H1 (cell line): ENCODE results near the gene TRIM27. TPM values are rescaled to one million over a fixed set of nuclear protein-coding genes. Genes with fewer than 3 reads are reported as not detected.

Experiments
- CTCF ChIA-PET: fragments of 300-600 bp; sonication (Branson Sonifier 250); formaldehyde crosslinking; loops from one replicate; lab custom pipeline; 2021; ENCODE audit not compliant: partially characterized antibody; lab: Charles Lee
- POLR2A ChIA-PET: fragments of 300-600 bp; sonication (Branson Sonifier 250); formaldehyde crosslinking; loops from one replicate; lab custom pipeline; 2021; ENCODE audit warnings: inconsistent platforms; ENCODE audit not compliant: partially characterized antibody; lab: Charles Lee
- DNase-seq, 2 experiments: peaks; one replicate each; pipeline versions ENCODE4 v3.0.0 to v3.0.0-alpha.2; 2010 to 2022; ENCODE audit warnings: low spot score in 2 of 2, low read depth in 1 of 2, mixed read lengths in 1 of 2
- FAIRE-seq: peaks from 2 replicates; lab custom pipeline; 2011; peaks lifted over from hg19 to GRCh38; lab: Jason Lieb, UNC
- H2AFZ ChIP-seq: 2 replicates; pipeline ENCODE4 v1.8.1; 2012; ENCODE audit warnings: low read length, inconsistent platforms
- H2AK5ac ChIP-seq: 2 replicates; pipeline ENCODE4 v1.6.1; 2013; ENCODE audit warnings: low read depth, low read length
- H2BK120ac ChIP-seq: replicated peaks from 2 replicates; pipeline ENCODE3; 2013; ENCODE audit warnings: low read depth, low read length, inconsistent platforms
- H2BK12ac ChIP-seq: 2 replicates; pipeline ENCODE4 v1.6.1; 2013; ENCODE audit warnings: low read depth, low read length
- H2BK15ac ChIP-seq: 2 replicates; pipeline ENCODE4 v1.6.1; 2013; ENCODE audit warnings: low read length
- H2BK20ac ChIP-seq: 2 replicates; pipeline ENCODE4 v1.6.1; 2013; ENCODE audit warnings: low read length
- H2BK5ac ChIP-seq: 2 replicates; pipeline ENCODE4 v1.6.1; 2013; ENCODE audit warnings: low read depth, low read length
- H3K14ac ChIP-seq: 2 replicates; pipeline ENCODE4 v1.6.1; 2013; ENCODE audit warnings: inconsistent platforms; ENCODE audit not compliant: insufficient read length
- H3K18ac ChIP-seq: 2 replicates; pipeline ENCODE4 v1.6.1; 2013; ENCODE audit warnings: low read length; ENCODE audit errors: extremely low read depth
- H3K23ac ChIP-seq: 2 replicates; pipeline ENCODE4 v1.6.1; 2013; ENCODE audit warnings: inconsistent platforms; ENCODE audit not compliant: insufficient read length
- H3K23me2 ChIP-seq: 2 replicates; pipeline ENCODE4 v1.6.1; 2013; ENCODE audit warnings: low read depth, low read length
- H3K27ac ChIP-seq: 2 replicates; pipeline ENCODE4 v1.6.1; 2011; ENCODE audit warnings: low read depth, low read length, inconsistent platforms
- H3K27me3 ChIP-seq, 4 experiments: replicated peaks in 1 of 4; 1 replicate in 1 of 4; 2 replicates in 3 of 4; pipeline versions ENCODE4 v1.6.1 to v1.8.1; 2011 to 2013; ENCODE audit warnings: low read length in 3 of 4, mild to moderate bottlenecking in 3 of 4, inconsistent platforms in 2 of 4, mixed read lengths in 2 of 4, moderate library complexity in 1 of 4; ENCODE audit not compliant: control insufficient read depth in 3 of 4, insufficient read depth in 3 of 4; ENCODE audit errors: extremely low read depth in 1 of 4
- H3K36me3 ChIP-seq, 4 experiments: 2 replicates each; pipeline versions ENCODE4 v1.6.1 to v1.8.1; 2011 to 2013; ENCODE audit warnings: mild to moderate bottlenecking in 4 of 4, low read length in 3 of 4, moderate library complexity in 2 of 4, control low read depth in 1 of 4, inconsistent platforms in 1 of 4; ENCODE audit not compliant: insufficient read depth in 4 of 4, control insufficient read depth in 2 of 4
- H3K4ac ChIP-seq: replicated peaks from 2 replicates; pipeline ENCODE3; 2013; ENCODE audit warnings: low read length, low read depth, mixed read lengths, inconsistent platforms; ENCODE audit not compliant: insufficient read length
- H3K4me1 ChIP-seq, 4 experiments: replicated peaks in 1 of 4; 1 replicate in 1 of 4; 2 replicates in 3 of 4; pipeline versions ENCODE4 v1.6.1 to v1.8.1; 2011 to 2013; ENCODE audit warnings: low read length in 3 of 4, inconsistent platforms in 2 of 4, mixed read lengths in 1 of 4; ENCODE audit not compliant: insufficient read depth in 4 of 4, control insufficient read depth in 3 of 4
- H3K4me2 ChIP-seq, 2 experiments: 2 replicates each; pipeline versions ENCODE4 v1.6.1 to v1.8.1; 2011 to 2013; ENCODE audit warnings: low read depth in 2 of 2, low read length in 2 of 2, control low read depth in 1 of 2, inconsistent platforms in 1 of 2, mild to moderate bottlenecking in 1 of 2; ENCODE audit not compliant: insufficient read depth in 1 of 2
- H3K4me3 ChIP-seq, 4 experiments: fragments of 200-600, 300-600 bp in 1 of 4; sonication (generic), shearing (Covaris generic), sonication (Bioruptor Twin) in 1 of 4; 2 replicates each; pipeline versions ENCODE4 v1.5.1 to v1.8.1; 2011 to 2016; ENCODE audit warnings: low read length in 4 of 4, low read depth in 3 of 4, control low read depth in 2 of 4, inconsistent platforms in 2 of 4, mild to moderate bottlenecking in 2 of 4, mixed read lengths in 1 of 4, moderate library complexity in 1 of 4; ENCODE audit not compliant: insufficient read depth in 2 of 4; ENCODE audit errors: extremely low read depth in 1 of 4
- H3K56ac ChIP-seq: replicated peaks from 2 replicates; pipeline ENCODE3; 2013; ENCODE audit warnings: low read depth, mild to moderate bottlenecking, mixed read lengths, low read length, inconsistent platforms; ENCODE audit not compliant: insufficient read length
- H3K79me1 ChIP-seq: 2 replicates; pipeline ENCODE4 v1.6.1; 2013; ENCODE audit warnings: low read depth, low read length, control low read depth
- H3K79me2 ChIP-seq, 2 experiments: 2 replicates each; pipeline versions ENCODE4 v1.6.1 to v1.8.1; 2012 to 2013; ENCODE audit warnings: low read length in 2 of 2, mild to moderate bottlenecking in 2 of 2, inconsistent platforms in 1 of 2; ENCODE audit not compliant: insufficient read depth in 2 of 2, control insufficient read depth in 1 of 2
- H3K9ac ChIP-seq, 4 experiments: replicated peaks in 1 of 4; 1 replicate in 1 of 4; 2 replicates in 3 of 4; pipeline versions ENCODE4 v1.6.1 to v1.8.1; 2011 to 2013; ENCODE audit warnings: low read depth in 3 of 4, low read length in 3 of 4, control low read depth in 2 of 4, mild to moderate bottlenecking in 2 of 4, moderate library complexity in 2 of 4, inconsistent platforms in 1 of 4; ENCODE audit errors: extremely low read depth in 1 of 4
- H3K9me3 ChIP-seq, 2 experiments: 2 replicates each; pipeline versions ENCODE4 v1.6.1 to v1.8.1; 2012 to 2013; ENCODE audit warnings: mild to moderate bottlenecking in 2 of 2, moderate library complexity in 2 of 2, control low read depth in 1 of 2, inconsistent platforms in 1 of 2, low read depth in 1 of 2, low read length in 1 of 2, mixed read lengths in 1 of 2; ENCODE audit not compliant: insufficient read depth in 2 of 2
- H4K20me1 ChIP-seq, 2 experiments: replicated peaks in 1 of 2; 2 replicates each; pipeline versions ENCODE3 to v1.8.1; 2011 to 2013; ENCODE audit warnings: inconsistent platforms in 2 of 2, low read length in 2 of 2, mild to moderate bottlenecking in 1 of 2; ENCODE audit not compliant: insufficient read depth in 2 of 2, control insufficient read depth in 1 of 2
- H4K5ac ChIP-seq: 2 replicates; pipeline ENCODE4 v1.6.1; 2013; ENCODE audit warnings: low read length, low read depth, mixed read lengths, inconsistent platforms; ENCODE audit not compliant: insufficient read length
- H4K8ac ChIP-seq: 2 replicates; pipeline ENCODE4 v1.8.0; 2013; ENCODE audit warnings: mild to moderate bottlenecking, moderate library complexity, low read length, inconsistent platforms; ENCODE audit not compliant: insufficient read depth; ENCODE audit errors: extremely low read depth
- H4K91ac ChIP-seq: replicated peaks from 2 replicates; pipeline ENCODE3; 2013; ENCODE audit warnings: low read length, mixed read lengths, inconsistent platforms; ENCODE audit not compliant: insufficient read length
- ASH2L ChIP-seq: fragments of 200-600, 300-600 bp; sonication (generic); IDR thresholded peaks from one replicate; pipeline ENCODE4 v1.7.1; 2017; ENCODE audit warnings: low read length
- CBX8 ChIP-seq: fragments of 300-800, 300-1000 bp; sonication (generic); IDR thresholded peaks from 2 replicates; pipeline ENCODE4 v1.7.1; 2016; ENCODE audit warnings: low read depth, low read length, borderline replicate concordance
- CEBPB ChIP-seq: IDR thresholded peaks from 2 replicates; pipeline ENCODE4 v1.6.1; 2012; ENCODE audit warnings: low read depth, low read length
- KDM4A ChIP-seq: IDR thresholded peaks from one replicate; pipeline ENCODE4 v1.7.1; 2012; ENCODE audit warnings: low read depth, mild to moderate bottlenecking, moderate library complexity, low read length, inconsistent platforms; ENCODE audit not compliant: severe bottlenecking
- MAFK ChIP-seq: IDR thresholded peaks from 2 replicates; pipeline ENCODE4 v1.6.1; 2012; ENCODE audit warnings: low read depth, mild to moderate bottlenecking, improper control_type of control experiment, low read length
- NRF1 ChIP-seq: IDR thresholded peaks from 2 replicates; pipeline ENCODE4 v1.6.1; 2011; ENCODE audit warnings: mild to moderate bottlenecking, low read depth, low read length, improper control_type of control experiment
- POLR2AphosphoS5 ChIP-seq: IDR thresholded peaks from 2 replicates; pipeline ENCODE4 v1.6.1; 2011; ENCODE audit warnings: low read depth, low read length
- POU5F1 ChIP-seq: IDR thresholded peaks from 2 replicates; pipeline ENCODE4 v1.6.1; 2011; ENCODE audit warnings: low read depth, mild to moderate bottlenecking, low read length, moderate library complexity
- RBBP5 ChIP-seq: IDR thresholded peaks from 2 replicates; pipeline ENCODE4 v1.7.1; 2012; ENCODE audit warnings: low read depth, mild to moderate bottlenecking, inconsistent platforms, low read length, moderate library complexity, borderline replicate concordance
- TAF7 ChIP-seq: optimal IDR thresholded peaks from 2 replicates; pipeline ENCODE3; 2011; ENCODE audit warnings: low read depth, mild to moderate bottlenecking, inconsistent platforms, low read length, moderate library complexity, borderline replicate concordance
- TBP ChIP-seq: IDR thresholded peaks from 2 replicates; pipeline ENCODE4 v1.6.1; 2011; ENCODE audit warnings: low read depth, low read length, improper control_type of control experiment
- WGBS, 2 experiments: shearing (Covaris generic) in 1 of 2; methylation state at CpG; one replicate each; pipeline versions ENCODE4 v1.1.6 to v1.1.7; 2013 to 2015; ENCODE audit warnings: low lambda C conversion rate in 2 of 2, mixed read lengths in 2 of 2, inconsistent platforms in 1 of 2, low coverage in 1 of 2, missing lambda C conversion rate in 1 of 2; ENCODE audit not compliant: insufficient replicate concordance in 2 of 2, insufficient coverage in 1 of 2, insufficient read length in 1 of 2; ENCODE audit errors: extremely low coverage in 1 of 2, missing lambda C conversion rate in 1 of 2; 5-methylcytosine and 5-hydroxymethylcytosine counted together
- polyA plus RNA-seq, 7 experiments: library from polyadenylated mRNA; depleted of rRNA in 3 of 7; stranded (reverse) in 5 of 7; unstranded in 2 of 7; fragments of >200 nt in 5 of 7; fragments of 200-250 nt in 2 of 7; gene quantifications; 1 replicate in 5 of 7; 2 replicates in 1 of 7; 4 replicates in 1 of 7; pipeline versions ENCODE4 v1.2.1 to v1.2.3, GENCODE V29; 2011 to 2013; ENCODE audit warnings: missing spikeins in 2 of 7, mixed read lengths in 2 of 7
- total RNA-seq: library from RNA; stranded (reverse); fragmentation: NEBNext Ultra II Directional; extraction: Animal tissue kit (Norgen Biotek cat#: 25700); gene quantifications from 2 replicates; pipeline ENCODE4 v1.2.1, GENCODE V29; 2021
- TF ChIP-seq, protein P1 (sequence below), 3 experiments: IDR thresholded peaks; 1 replicate in 2 of 3; 2 replicates in 1 of 3; pipeline versions ENCODE4 v1.5.1 to v1.6.1; 2011; ENCODE audit warnings: low read length in 3 of 3, mild to moderate bottlenecking in 3 of 3, inconsistent platforms in 2 of 3, low read depth in 1 of 3, moderate library complexity in 1 of 3; ENCODE audit not compliant: insufficient read depth in 1 of 3; ENCODE audit errors: control extremely low read depth in 1 of 3

TRIM27 gene
- total and polyA plus RNA-seq, 2 of the 8 experiments (the other 6 are each of a cell fraction or from before 2014, with no cell fraction given): 76.4 to 85.9 TPM

DNA sequence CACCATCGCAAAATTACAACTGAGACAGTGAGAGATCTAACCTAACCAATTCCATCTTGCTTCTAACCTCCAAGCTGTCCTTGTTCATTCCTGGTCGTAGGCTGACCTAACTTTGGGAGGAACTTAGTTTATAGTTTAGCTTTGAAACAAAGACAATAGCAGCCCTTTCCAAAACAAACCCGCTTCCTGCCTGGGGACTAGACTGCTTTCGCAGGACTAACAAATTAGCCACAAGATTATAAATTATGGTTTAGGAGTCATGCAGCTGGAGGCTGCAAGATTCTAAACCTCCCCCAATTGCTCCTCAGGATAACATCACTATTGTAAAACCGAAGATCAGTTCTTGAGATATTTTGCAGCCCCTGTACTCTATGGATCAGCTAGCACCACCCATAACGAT, 63.2 kb downstream of the TRIM27 start:
- Histone ChIP-seq H3K4ac (no peak overlapping the region), H3K27ac (no peak overlapping the region), H3K23me2 (peaks cover 3% of the 10 kb centered on the region; the same call in 1 of the 2 replicates), H3K4me2 (no peak overlapping the region), H2BK5ac (no peak overlapping the region), H3K23ac (no peak overlapping the region), H2BK20ac (no peak overlapping the region), H3K9me3 (no peaks in the 10 kb centered on the region; a peak in 1 of 4 replicates), H2BK12ac (no peak overlapping the region), H4K5ac (no peak overlapping the region), H4K8ac (no peak overlapping the region), H3K14ac (no peak overlapping the region), H3K18ac (no peak overlapping the region), H3K79me1 (no peaks in the 10 kb centered on the region), H3K4me3 (no peak overlapping the region), H3K56ac (no peak overlapping the region), H2BK120ac (no peak overlapping the region), H4K91ac (no peak overlapping the region), H3K27me3 (0 out of 7 replicates have a peak, but pooled peaks cover 0 to 4% (median 0%) of the 10 kb centered on the region in 4 experiments), H3K79me2 (no peaks in the 10 kb centered on the region), H3K4me1 (peaks cover 0 to 4% (median 1%) of the 10 kb centered on the region in 4 experiments; a peak in 3 of 7 replicates), H2AFZ (no peak overlapping the region), H2BK15ac (no peak overlapping the region), H4K20me1 (no peaks in the 10 kb centered on the region), H3K9ac (no peak overlapping the region), H3K36me3 (no peaks in the 10 kb centered on the region), H2AK5ac (no peak overlapping the region)
- DNase-seq (no peak), FAIRE-seq (no peak)
- POLR2A ChIA-PET: interaction anchor here (0.9 to 1.1 kb wide), 3 partner anchors 16 to 991 kb away, joined by 3 to 6 read pairs (median 4); no protein-coding TSS in a partner anchor
- CTCF ChIA-PET: interaction anchor here (0.8 to 9.1 kb wide), 6 partner anchors 12 to 154 kb away, joined by 3 to 107 read pairs (median 3); no protein-coding TSS in a partner anchor
- 96% methylated on average over 6 of the region's 6 CpGs; no CpG with 5 or more reads in 1 of the 2 experiments for WGBS, 2 experiments
- TF ChIP-seq TBP (no peak), POU5F1 (no peak), NRF1 (no peak), CEBPB (no peak), CBX8 (no peak), KDM4A (no peak), POLR2AphosphoS5 (no peak), MAFK (no peak), TAF7 (no peak), RBBP5 (no peak), ASH2L (no peak)
- TF ChIP-seq, protein P1, sequence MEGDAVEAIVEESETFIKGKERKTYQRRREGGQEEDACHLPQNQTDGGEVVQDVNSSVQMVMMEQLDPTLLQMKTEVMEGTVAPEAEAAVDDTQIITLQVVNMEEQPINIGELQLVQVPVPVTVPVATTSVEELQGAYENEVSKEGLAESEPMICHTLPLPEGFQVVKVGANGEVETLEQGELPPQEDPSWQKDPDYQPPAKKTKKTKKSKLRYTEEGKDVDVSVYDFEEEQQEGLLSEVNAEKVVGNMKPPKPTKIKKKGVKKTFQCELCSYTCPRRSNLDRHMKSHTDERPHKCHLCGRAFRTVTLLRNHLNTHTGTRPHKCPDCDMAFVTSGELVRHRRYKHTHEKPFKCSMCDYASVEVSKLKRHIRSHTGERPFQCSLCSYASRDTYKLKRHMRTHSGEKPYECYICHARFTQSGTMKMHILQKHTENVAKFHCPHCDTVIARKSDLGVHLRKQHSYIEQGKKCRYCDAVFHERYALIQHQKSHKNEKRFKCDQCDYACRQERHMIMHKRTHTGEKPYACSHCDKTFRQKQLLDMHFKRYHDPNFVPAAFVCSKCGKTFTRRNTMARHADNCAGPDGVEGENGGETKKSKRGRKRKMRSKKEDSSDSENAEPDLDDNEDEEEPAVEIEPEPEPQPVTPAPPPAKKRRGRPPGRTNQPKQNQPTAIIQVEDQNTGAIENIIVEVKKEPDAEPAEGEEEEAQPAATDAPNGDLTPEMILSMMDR (IDR thresholded peaks at IDR 0.05; ENCODE audit: control extremely low read depth in 1 of 3, insufficient read depth in 1 of 3, low read depth in 1 of 3, low read length in 3 of 3): no peak
